Suppressor macrophage treated with lipopolysaccharide for 4 hours (primary cell): Measurements from ENCODE around the gene ID1.

ENCODE experiments used
- DNase-seq: peaks from one replicate; pipeline ENCODE4 v3.0.0-alpha.2; 2020

The ID1 gene, protein sequence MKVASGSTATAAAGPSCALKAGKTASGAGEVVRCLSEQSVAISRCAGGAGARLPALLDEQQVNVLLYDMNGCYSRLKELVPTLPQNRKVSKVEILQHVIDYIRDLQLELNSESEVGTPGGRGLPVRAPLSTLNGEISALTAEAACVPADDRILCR

DNA sequence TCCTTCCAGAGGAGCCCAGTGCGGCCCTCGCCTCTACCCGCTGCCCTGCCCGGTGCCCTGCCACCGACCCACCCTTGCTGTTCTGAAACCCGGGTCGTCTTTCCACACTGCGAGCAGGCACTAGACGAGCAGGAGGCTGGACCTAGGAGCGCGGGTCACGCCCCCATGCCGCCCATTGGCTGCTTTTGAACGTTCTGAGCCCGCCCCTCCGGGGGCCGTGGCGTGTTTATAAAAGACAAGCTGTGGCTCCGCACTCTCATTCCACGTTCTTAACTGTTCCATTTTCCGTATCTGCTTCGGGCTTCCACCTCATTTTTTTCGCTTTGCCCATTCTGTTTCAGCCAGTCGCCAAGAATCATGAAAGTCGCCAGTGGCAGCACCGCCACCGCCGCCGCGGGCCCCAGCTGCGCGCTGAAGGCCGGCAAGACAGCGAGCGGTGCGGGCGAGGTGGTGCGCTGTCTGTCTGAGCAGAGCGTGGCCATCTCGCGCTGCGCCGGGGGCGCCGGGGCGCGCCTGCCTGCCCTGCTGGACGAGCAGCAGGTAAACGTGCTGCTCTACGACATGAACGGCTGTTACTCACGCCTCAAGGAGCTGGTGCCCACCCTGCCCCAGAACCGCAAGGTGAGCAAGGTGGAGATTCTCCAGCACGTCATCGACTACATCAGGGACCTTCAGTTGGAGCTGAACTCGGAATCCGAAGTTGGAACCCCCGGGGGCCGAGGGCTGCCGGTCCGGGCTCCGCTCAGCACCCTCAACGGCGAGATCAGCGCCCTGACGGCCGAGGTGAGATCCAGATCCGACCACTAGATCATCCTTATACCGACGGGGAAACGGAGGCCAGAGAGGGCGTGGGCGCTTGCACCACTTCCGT lies at the start of gene ID1:
Gene ID1, plus strand, starts transcription at position 259 of the 871 bp plus-strand sequence. Its CDS starts 99 bp downstream, at position 358.
- DNase-seq, result peak; percentile 94

DNA sequence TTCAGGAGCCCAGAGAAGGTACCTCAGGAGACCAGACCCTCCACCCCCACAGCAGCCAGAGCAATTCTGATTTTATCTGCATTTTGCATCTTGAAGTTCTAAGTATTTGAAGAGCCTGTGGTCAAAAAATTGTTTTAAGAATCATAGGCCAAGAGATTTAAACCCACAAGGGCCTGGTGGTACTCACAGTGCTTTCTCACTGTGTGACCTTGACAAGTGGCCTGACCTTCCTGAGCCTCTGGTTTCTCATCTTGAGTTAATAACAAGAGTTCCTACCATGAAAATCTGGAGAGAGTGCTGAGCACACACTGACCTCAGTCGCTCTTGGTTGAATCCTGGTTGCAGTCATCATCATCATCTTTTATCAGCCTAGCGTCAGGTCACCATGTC lies 45.4 kb upstream of the ID1 start:
- DNase-seq, result no peak

DNA sequence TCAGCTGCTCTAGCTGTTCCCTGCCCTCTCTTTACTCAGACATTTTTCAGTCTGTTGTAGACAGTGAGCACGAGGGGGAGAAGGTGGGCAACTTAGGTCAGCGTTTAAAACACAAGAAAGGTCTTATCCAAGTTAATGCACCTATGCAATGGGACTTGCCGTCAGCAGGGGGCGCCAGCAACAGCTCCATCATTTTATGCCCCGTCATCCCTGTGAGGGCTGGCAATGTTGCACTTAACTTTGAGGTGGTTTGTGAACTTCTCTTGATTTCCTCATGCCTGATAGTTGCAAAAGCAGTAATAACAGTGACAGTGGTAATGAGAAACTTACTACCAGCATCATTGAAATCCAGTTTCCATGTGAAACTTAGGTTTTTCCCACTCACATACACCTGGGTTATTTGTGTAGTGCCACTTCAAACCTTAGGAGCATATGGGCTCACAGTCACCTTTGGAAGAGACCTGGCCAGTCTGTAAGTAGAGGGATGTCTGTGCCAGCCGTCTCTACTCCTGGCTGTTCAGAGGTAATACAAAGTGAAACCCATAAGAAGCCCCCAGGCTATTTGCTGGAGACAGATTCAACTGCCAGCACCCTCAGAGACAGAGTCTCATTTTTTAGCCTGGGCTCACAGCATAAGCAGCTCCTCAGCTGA lies 44.9 kb upstream of the ID1 start:
- peak; percentile 83 for DNase-seq

DNA sequence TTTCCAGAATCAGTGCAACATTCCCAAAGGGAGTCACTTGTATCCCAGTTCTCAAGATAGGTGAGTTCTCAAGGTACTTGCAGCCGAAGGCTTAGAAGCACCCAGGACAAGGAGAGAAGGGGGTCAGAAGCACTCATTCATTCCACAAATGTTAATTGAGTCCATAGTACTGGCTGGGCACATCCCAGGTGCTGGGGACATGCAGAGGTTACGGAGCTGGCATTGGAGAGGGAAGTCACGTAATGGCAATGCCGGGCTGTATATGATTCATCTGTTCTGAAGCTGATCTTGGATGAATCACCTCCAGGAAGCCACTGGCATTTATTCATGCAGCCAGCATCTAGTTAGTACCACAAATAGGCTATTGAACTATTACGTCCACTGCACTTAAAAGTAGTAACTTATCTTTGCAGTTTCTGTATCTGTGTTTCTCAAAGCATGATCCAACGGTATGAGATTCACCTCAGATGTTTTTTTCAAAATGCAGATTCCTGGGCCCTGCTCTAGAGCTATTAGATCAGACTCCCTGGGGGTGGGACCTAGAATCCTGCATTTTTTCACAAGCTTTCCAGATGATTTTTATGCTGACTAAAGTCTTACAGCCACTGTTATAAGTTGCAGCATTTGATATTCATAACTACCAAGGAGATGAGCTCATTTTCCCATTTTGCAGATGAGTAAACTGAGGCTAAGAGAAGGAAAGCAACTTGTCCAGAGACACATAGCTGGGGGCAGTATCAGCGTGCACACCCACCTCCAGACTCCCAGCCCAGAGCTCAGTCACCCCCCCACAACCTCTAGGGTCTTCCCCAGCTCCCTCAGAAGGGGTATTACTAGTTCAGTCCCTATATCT lies 44.1 kb upstream of the ID1 start:
- DNase-seq, result peak; percentile 88

DNA sequence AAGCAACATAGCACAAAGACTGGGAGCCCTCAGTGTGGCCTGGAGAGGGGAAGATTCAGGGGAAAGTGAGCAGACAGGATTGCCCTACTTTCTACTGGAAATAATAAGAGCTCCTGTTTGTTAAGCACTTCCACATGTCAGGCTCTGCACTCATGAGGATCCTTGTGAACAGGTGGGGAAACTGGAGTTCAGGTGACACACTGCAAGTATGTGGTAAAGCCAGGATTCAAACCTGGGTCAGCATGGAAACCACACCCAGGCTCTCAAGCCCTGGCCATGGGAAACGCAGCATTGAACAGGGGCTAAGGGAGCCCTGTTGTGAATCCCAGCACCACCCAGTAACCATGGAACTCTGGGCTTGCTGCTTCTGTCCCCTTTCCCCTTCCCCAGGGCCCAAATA lies 42.8 kb upstream of the ID1 start:
- no peak for DNase-seq

DNA sequence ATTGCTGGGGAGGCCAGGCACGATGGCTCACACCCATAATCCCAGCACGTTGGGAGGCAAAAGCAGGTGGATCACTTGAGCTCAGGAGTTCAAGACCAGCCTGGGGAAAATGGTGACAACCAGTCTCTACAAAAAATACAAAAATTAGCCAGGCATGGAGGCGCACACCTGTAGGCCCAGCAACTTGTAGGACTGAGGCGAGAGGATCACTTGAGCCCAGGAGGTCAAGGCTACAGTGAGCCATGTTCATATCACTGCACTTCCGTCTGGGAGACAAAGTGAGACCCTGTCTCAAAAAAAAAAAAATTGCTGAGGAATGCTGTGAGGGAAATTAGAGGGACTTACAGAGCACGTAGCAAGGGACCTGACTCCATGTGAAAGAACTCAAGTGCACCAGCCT lies 40.8 kb upstream of the ID1 start:
- no peak for DNase-seq

DNA sequence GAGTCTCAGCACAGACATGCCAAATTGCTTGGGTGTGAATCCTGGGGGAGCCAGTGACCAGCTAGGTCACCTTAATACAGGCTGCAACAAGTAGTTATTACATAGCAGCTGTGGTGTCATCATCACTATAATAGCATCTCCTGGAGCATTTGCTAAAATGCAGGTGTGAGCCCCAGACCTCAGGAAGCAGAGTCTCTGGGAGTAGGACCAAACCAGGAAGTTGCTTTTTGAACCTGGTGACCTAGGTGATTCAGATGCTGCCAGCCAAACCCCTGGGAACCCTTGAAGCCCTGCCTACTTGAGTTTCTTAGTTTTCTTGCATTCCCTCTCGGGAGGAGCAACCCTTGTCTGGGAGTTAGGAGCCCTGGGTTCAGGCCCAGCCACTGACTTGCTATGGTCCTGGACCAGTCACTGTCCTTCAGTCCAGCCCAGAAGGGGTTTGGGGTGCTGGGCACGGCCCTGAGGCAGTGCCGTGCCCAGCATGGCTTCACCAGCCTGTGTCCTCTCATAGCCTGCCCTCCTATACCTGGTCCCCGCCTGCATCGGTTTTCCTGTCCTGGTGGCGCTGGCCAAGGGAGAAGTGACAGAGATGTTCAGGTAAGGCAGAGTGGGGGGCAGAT lies 39.3 kb upstream of the ID1 start:
- DNase-seq, result no peak

DNA sequence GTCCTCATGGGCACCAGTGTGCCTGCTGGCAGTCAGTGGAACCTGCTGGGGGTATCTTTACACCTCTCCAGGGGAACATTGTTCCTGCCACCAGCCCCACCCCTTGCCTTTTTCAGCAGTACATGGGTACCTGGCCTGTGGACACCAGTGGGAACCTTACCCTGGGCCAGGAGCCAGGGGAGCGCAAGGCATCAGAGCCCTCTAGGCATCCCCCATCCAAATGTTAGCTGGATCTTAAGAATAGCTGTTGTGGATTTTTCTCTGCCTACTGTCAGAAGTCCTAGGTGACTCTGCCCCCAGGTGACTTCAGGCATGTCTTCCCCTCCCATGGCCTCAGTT lies 38.8 kb upstream of the ID1 start:
- no peak for DNase-seq

DNA sequence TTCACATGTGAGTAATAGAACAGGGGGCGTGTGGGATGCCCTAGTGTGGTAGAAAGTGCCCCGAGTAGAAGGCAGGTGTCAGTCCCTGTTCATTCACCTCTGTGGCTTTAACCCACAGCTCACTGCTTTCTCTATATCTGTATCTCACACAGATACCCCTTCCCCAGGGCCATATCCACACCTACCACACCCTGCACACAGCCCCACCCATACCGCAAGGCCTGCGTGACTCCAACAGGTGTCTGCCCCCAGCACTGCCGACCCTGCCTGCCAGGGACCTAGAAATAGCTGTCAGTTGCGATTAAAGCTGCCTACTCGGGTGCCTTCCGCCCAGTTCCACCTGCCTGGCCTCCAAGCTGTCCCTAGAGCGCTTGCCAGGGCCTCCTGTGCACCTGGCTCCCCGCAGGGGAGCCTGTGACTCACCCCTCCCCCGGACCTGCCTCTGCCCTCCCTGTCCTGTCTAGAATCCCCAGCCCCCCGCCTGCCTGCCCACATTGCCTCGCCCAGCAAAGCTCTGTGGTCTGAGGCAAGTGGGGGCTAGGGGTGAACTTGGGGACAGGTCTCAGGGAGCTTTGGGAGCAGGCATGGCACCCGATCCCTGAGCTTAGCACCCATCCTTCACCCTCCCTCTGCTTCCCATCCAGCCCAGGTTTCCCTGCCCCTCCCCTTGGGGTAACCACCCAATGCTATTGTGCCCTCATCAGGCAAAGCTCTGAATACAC lies 38.3 kb upstream of the ID1 start:
- no peak for DNase-seq

DNA sequence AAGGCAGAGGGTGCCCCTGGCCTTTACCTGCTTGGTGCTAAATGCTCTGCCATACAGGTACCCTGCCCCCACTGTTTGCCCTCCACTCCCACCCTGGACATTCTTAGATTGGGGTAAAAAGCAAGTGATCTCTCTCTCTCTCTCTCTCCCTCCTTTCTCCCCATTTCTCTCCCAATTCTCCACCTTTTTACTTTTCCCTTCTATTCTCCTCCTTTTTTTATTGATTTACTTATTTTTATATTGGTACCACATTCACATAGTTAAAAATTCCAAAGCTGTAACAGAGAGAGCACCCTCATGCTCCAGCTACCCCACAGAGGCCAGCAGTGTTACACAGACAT lies 37.7 kb upstream of the ID1 start:
- no peak for DNase-seq

DNA sequence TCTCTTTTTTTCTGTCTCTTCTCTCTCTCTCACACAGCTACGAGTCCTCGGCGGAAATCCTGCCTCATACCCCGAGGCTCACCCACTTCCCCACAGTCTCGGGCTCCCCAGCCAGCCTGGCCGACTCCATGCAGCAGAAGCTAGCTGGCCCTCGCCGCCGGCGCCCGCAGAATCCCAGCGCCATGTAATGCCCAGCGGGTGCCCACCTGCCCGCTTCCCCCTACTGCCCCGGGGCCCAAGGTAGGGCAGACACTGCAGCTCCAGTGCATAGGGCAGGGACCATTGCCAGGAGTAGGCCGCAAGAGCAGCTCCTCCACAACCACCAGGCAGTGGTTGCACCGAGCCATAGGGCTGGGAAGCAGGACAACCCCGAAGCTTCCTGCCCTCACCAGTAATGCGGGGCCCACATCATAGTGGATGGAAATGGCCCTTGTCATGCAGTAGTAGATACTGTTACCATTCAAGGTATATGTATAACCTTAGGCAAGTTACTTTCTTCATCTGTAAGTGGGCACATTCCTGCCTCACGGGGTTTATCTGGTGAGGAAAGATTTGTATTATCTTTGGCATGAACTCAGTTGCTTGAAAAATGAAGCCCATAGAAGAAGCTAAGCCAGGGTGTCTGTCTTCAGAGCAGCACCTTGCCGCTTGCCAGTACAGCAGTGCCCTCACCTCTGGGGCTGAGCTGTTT lies 36.9 kb upstream of the ID1 start:
- no peak for DNase-seq

DNA sequence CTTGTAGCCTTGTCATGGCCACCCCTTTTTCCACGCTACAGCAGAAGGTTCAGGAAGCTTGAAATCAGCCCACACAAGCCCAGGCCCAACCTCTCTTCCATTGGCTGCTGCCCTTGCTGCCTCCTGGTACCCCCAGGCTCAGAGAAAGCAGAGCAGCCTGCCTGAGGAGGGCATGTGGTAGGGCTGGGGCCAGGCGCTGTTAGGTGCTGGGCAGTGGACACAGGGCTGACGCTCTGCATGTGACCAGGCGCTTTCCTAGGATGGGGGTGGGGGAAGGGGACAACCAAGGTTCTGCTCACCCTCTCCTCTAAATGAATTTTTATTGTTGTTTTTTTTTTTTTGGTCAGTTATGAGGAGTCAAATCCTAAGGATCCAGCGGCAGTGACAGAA lies 36.3 kb upstream of the ID1 start:
- DNase-seq, result no peak

DNA sequence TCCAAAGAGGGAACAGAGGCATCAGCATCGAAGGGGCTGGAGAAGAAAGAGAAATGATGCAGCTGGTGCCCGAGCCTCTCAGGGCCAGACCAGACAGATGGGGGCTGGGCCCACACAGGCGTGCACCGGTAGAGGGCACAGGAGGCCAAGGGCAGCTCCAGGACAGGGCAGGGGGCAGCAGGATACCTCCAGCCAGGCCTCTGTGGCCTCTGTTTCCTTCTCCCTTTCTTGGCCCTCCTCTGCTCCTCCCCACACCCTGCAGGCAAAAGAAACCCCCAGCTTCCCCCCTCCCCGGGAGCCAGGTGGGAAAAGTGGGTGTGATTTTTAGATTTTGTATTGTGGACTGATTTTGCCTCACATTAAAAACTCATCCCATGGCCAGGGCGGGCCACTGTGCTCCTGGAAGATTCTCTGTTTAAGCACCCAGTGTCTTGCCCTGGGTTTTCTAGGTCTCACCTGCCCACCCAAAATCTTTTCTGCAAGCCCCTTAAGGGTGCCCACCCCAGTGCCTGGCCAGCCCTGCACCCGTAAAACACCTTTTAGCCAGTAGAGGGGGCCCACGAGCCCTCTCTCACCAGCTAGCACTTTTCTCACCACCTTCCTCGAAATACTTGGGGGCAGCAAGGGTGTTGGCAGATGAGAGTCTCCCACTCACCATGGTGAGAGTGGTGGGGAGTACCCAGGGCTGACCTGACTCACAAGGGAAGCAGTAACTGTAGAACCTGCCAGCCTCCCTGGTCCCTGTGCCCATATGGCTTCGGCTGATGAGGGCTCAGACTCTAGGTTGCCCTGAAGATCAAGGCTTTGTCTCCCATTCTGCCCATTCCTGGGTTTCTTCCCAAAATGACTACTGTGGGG lies 35.7 kb upstream of the ID1 start:
- peak; percentile 45 for DNase-seq

DNA sequence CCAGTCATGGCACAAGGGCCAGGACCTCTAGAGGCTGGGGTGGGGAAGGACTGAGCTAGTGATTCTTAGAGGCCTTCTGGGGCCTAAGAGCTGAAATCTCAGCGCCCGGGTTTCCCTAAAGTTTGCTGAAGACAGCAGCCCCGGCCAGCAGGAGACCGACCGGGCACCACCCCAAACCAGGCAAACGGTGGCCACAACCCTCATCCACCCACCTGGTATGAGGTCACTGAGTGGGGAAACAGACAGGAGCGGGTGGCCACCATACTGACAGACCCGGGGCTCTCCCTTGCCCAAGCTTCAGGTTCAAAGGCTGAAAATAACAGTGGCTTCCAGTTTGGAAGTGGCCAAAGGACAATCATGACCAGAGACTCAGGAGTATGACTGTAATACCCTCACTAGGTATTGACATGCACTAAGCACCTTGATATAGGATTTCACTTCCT lies 35.0 kb upstream of the ID1 start:
- no peak for DNase-seq

DNA sequence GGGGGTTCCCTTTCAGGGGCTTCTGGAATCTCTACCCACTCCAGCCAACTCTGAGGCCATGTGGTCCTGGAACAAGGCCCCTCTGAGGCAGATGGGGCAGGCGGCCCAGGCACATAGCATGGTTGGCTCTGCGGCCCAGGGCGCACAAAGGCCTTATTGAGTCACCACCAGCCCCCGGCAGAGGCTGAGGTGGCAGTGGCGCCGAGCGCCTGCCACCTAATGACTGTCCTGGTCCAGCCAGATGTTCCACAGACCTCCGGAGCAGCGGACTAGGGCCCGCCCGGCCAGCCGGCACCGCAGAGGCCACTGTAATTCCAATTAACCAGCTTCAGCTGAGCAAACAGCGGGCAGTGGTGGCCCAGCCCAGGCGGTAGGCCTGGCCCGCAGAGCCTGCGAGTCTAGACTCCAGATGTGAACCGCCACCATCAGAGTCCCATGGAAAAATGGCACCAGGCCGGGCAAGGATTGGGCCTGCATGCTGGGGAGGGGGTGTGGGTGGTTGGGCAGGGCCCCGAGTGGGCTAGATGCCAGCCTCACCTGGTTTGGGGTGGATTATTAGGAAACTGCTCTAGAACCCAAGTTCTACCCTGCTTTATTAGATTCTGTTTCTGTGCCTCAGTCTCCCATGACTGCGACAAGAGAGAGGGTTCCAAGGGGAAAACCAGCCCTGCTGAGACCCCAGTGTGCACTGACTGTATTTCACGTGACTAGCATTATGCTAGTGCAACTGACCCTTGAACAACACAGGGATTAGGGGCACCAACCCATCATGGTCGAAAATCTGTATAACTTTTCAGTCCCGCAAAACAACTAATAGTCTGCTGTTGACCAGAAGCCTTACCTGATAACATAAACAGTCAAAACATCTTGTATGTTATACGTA lies 34.1 kb upstream of the ID1 start:
- DNase-seq, result no peak

DNA sequence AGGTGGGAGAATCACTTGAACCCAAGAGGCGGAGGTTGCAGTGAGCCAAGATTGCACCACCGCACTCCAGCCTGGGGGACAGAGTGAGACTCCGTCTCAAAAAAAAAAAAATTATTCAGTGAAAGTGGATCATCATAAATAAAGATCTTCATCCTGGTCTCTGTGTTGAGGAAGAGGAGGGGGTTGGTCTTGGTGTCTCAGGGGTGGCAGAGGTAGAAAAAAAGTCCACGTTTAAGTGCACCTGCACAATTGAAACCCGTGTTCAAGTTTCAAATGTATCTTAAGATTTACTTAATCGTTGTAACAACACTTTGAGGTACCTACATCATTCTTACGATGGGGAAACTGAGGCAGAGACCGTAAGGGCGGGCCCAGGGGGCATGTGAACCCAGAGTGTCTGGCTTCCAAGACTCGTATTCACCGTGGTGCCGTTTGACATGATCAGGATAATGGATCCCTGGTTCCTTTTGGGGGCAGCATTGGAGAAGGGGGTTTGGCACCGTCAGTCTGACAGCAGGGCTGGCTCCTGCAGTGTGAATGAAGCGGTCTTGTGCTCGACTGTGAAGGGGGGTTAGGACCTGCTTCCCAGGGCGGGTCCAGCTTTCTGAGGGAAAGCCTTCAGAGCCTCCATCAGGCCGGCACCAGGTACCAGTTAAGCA lies 32.9 kb upstream of the ID1 start:
- DNase-seq, result no peak

DNA sequence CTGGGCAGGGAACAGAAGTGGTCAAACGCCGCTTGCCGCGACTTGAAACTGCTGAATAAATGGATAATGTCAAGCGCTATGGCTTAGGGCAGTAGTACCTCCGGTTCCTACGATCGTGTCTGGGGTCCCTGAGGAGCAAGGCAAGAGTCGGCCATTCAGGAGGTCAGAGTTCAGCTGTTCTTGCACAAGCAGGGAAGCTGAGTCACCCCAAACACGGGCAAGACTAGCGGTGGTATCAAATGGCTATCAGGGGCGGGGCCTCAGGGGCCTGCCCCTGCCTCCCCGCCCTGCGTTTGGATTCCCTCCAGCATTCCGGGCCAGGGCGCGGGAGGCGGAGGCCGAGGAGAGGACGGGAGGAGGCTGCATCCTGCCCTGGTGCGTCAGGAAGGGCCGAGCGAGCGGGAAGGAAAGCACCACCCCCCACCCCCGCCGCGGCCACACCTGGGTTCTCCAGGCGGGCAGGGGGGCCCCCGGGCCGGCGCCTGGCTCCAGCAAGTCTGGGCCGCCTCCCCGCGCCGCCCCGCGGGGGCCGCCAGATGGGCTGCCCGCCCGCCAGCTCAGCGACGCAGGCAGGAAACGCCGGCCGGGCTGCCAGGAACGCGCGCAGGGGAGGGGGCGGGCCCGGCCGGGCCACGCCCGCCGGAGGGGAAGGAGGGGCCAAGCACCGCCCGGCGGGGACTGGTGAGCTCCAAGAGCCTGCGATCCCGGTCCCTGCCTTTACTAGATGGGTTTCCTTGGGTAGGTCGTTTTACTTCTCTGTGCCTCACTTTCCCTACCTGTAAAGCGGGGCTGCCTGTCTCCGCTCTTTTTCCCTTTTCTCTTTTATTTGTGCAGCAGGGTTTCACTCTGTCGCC lies 32.2 kb upstream of the ID1 start:
- DNase-seq, result peak; percentile 96
